Mesothelial cell of epicardium (in vitro differentiated cells): Measurements from ENCODE around the gene NSFL1C. TPM values are rescaled to one million over a fixed set of nuclear protein-coding genes. Genes with fewer than 3 reads are reported as not detected.

ENCODE experiments used
- DNase-seq, 2 experiments: peaks; one replicate each; pipeline ENCODE4 v3.0.0; 2021; ENCODE audit warnings: low spot score in 2 of 2; ENCODE audit not compliant: unreplicated experiment in 2 of 2
- H3K27ac Mint-ChIP-seq: 2 replicates; pipeline ENCODE4 v1.8.0; 2021; ENCODE audit warnings: mixed read lengths
- H3K27me3 Mint-ChIP-seq: 2 replicates; pipeline ENCODE4 v1.8.0; 2021; ENCODE audit warnings: low read depth, mixed read lengths
- H3K36me3 Mint-ChIP-seq: 2 replicates; pipeline ENCODE4 v1.8.0; 2021; ENCODE audit warnings: mixed read lengths
- H3K4me1 Mint-ChIP-seq: 2 replicates; pipeline ENCODE4 v1.8.0; 2021; ENCODE audit warnings: mixed read lengths
- H3K4me3 Mint-ChIP-seq: 2 replicates; pipeline ENCODE4 v1.8.0; 2021; ENCODE audit warnings: mild to moderate bottlenecking, moderate library complexity, mixed read lengths
- H3K9me3 Mint-ChIP-seq: 2 replicates; pipeline ENCODE4 v1.8.0; 2021; ENCODE audit warnings: mixed read lengths
- CTCF ChIP-seq: fragments of 200-600 bp; sonication (generic); IDR thresholded peaks from one replicate; pipeline ENCODE4 v1.5.0; 2021; ENCODE audit warnings: antibody characterized with exemption; ENCODE audit not compliant: unreplicated experiment
- total RNA-seq: library from RNA; stranded (reverse); gene quantifications from 3 replicates; pipeline ENCODE4 v1.2.1, GENCODE V29; 2021

NSFL1C gene
- total RNA-seq, 1 donor from 2014 or later, result 74.8 TPM

- TF ChIP-seq CTCF, result no peak
- H3K4me1 Mint-ChIP-seq, result peaks cover 3% of the 10 kb centered on the region
- H3K36me3 Mint-ChIP-seq, result no peaks in the 10 kb centered on the region
- H3K9me3 Mint-ChIP-seq, result no peaks in the 10 kb centered on the region
- no peak overlapping the region for H3K4me3 Mint-ChIP-seq
- no peak for DNase-seq
- H3K27me3 Mint-ChIP-seq, result peaks cover 11% of the 10 kb centered on the region
- H3K27ac Mint-ChIP-seq, result no peak overlapping the region
These were observed 6.9 kb upstream of the NSFL1C start for GRCh38 chr20:1473246-1474220.

- peaks cover 3% of the 10 kb centered on the region for H3K4me1 Mint-ChIP-seq
- H3K27me3 Mint-ChIP-seq, result peaks cover 14% of the 10 kb centered on the region
These were observed 6.1 kb upstream of the NSFL1C start for GRCh38 chr20:1472556-1473245.

GRCh38 chr20:1471242-1471641 is 4.6 kb upstream of the NSFL1C start:
- no peak for TF ChIP-seq CTCF
- H3K36me3 Mint-ChIP-seq, result no peaks in the 10 kb centered on the region

More at GRCh38 chr20:1472556-1473245, 6.1 kb upstream of the NSFL1C start:
- no peak overlapping the region for H3K27ac Mint-ChIP-seq
- H3K4me3 Mint-ChIP-seq, result no peak overlapping the region
- H3K9me3 Mint-ChIP-seq, result no peaks in the 10 kb centered on the region
- H3K36me3 Mint-ChIP-seq, result no peaks in the 10 kb centered on the region
- DNase-seq, result no peak
- TF ChIP-seq CTCF, result no peak

GRCh38 chr20:1469925-1470571 is 3.4 kb upstream of the NSFL1C start:
- Mint-ChIP-seq H3K27me3 (peaks cover 11% of the 10 kb centered on the region), H3K27ac (no peak overlapping the region), H3K36me3 (no peaks in the 10 kb centered on the region), H3K4me3 (no peak overlapping the region), H3K4me1 (peaks cover 13% of the 10 kb centered on the region), H3K9me3 (no peaks in the 10 kb centered on the region)
- peak; percentile 52 for TF ChIP-seq CTCF
- peak; percentile 32 to 74 for DNase-seq

More at GRCh38 chr20:1471242-1471641, 4.6 kb upstream of the NSFL1C start:
- no peak for DNase-seq
- Mint-ChIP-seq H3K27ac (no peak overlapping the region), H3K27me3 (peaks cover 11% of the 10 kb centered on the region), H3K9me3 (no peaks in the 10 kb centered on the region), H3K4me3 (no peak overlapping the region), H3K4me1 (peaks cover 3% of the 10 kb centered on the region)

GRCh38 chr20:1469306-1469905 is 2.8 kb upstream of the NSFL1C start:
- H3K27me3 Mint-ChIP-seq, result peaks cover 11% of the 10 kb centered on the region
- no peak for DNase-seq
- no peak overlapping the region for H3K27ac Mint-ChIP-seq
- H3K4me3 Mint-ChIP-seq, result no peak overlapping the region
- H3K4me1 Mint-ChIP-seq, result peaks cover 18% of the 10 kb centered on the region
- TF ChIP-seq CTCF, result no peak
- H3K9me3 Mint-ChIP-seq, result no peaks in the 10 kb centered on the region
- H3K36me3 Mint-ChIP-seq, result no peaks in the 10 kb centered on the region
